ENCODE results near the gene SNRPE. TPM values are rescaled to one million over a fixed set of nuclear protein-coding genes. Genes with fewer than 3 reads are reported as not detected.

SNRPE gene
- 36.9 and 111 TPM in 2 replicates for total RNA-seq

DNA sequence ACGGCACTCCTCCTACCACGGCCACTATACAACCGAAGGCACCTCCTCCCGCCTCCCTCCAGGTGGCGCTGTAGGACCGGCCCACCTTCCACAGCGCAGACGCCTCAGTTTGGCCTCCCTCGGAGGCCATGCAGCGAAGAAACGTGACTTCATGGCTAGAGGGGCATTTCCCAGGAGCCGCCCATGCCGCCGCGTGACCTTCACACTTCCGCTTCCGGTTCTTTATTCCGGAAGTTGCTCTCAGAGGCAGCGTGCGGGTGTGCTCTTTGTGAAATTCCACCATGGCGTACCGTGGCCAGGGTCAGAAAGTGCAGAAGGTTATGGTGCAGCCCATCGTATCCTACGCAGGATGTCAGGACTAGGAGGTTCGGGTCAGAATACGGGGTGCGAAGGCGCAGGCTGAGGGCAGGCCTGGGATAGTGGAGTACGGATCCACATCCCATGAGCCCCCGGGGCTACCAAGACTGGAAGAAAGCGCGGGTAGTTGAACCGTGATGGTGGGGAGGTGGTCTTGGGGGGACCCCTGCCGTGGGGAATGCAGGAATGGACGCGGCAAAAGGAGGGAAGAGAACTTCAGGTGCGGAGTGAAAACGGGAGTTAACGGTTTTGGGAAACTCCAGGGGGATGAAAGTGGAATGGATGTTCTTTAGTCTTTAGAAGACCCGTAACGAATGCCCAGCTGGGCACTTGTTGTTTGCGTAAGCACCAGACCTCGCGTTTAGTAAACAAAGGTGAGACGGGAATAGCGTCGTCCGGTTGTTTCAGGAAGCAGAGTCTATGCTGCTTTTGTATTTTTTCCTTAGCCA lies at the start of gene SNRPE:
SNRPE (plus strand) TSS at position 221 of the 806 bp plus-strand sequence; CDS start at position 282, 61 bp downstream.

Other genes with a start within 250 kb of the SNRPE start
- gene ATP2B4, start 234.8 kb upstream of the SNRPE start, total RNA-seq = 364 and 408 TPM in 2 replicates
- gene LAX1, start 96.4 kb upstream of the SNRPE start, total RNA-seq = not detected in 2 replicates
- 13.7 and 16.9 TPM in 2 replicates for gene ZBED6, start 66.0 kb upstream of the SNRPE start, total RNA-seq
- gene ZC3H11A, start 66.0 kb upstream of the SNRPE start, total RNA-seq = 83.5 and 97.6 TPM in 2 replicates
- gene SOX13, start 211.5 kb downstream of the SNRPE start, total RNA-seq = 2.6 and 3.8 TPM in 2 replicates